ENCODE data around the gene TMEM87A.

DNA sequence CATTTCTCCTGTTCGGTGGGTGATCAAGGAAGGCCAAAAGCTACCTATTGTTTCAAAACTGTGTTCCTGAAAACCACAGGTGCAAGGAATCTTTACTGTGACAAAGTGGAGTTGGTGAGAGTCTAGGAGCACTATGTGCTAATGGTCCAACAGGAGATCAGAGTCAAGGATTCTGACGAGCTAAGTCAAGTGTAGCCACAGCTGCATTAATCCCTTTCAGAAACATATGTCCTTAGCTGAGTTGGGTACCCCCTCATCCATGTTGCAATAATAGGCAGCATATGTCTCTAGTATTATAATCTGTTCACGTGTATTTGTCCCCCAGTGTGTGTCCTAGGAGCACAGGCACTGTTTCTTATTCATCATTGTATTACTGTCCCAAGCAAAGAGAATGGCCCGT is 66.8 kb downstream of the TMEM87A start:
- TF ChIP-seq, protein P1, sequence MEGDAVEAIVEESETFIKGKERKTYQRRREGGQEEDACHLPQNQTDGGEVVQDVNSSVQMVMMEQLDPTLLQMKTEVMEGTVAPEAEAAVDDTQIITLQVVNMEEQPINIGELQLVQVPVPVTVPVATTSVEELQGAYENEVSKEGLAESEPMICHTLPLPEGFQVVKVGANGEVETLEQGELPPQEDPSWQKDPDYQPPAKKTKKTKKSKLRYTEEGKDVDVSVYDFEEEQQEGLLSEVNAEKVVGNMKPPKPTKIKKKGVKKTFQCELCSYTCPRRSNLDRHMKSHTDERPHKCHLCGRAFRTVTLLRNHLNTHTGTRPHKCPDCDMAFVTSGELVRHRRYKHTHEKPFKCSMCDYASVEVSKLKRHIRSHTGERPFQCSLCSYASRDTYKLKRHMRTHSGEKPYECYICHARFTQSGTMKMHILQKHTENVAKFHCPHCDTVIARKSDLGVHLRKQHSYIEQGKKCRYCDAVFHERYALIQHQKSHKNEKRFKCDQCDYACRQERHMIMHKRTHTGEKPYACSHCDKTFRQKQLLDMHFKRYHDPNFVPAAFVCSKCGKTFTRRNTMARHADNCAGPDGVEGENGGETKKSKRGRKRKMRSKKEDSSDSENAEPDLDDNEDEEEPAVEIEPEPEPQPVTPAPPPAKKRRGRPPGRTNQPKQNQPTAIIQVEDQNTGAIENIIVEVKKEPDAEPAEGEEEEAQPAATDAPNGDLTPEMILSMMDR (IDR thresholded peaks at IDR 0.05), result no peak
- TF ChIP-seq POLR2A (IDR thresholded peaks at IDR 0.05), result no peak
